GM21423 (cell line): Measurements from ENCODE around the gene SDCBP2.

Source experiments
- ATAC-seq: cut with Tn5 transposase; IDR thresholded peaks from one replicate; pipeline ENCODE4 v1.9.1; 2021; ENCODE audit warnings: mild to moderate bottlenecking, moderate library complexity; ENCODE audit not compliant: unreplicated experiment

The SDCBP2 gene

GRCh38 chr20:1298888-1299511 is 29.9 kb downstream of the SDCBP2 start:
- no peak for ATAC-seq

DNA sequence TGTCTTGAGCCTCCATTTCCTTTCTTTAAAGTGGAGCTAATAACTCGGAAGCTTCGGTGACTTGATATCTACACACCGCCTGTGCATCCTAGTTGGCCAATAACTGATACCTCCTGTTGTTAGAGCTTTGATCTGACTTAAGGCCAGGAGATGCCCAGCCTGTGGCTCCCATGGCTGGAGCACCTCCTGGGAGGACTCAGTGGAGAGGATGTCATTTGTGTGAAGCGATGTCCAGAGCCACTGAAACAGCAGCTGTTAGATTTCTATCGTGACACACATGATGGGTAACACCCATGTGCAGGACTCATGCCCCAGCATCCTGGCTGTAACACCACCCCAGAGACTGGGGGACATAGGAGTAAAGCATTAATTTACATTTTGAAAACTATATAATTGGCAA is 30.8 kb downstream of the SDCBP2 start:
- no peak for ATAC-seq

- no peak for ATAC-seq
These were observed 31.5 kb downstream of the SDCBP2 start for GRCh38 chr20:1297486-1297885.

DNA sequence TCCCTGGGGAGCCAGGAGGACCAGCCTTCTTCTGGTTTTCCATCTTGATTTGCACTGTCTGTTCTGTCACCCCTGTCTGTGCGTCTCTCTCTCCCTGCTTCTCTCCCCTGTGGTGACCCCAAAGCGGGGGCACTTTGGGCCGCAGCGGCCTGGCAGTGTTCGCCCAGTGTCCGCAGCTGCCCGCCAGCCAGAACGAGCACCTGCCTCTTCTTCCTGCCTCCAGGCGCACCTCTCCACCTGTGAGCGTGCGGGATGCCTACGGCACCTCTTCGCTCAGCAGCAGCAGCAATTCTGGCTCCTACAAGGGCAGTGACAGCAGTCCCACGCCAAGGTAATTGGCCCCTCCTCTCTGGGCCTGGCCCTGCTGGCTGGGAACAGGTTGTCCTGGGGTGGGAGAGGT is 32.0 kb downstream of the SDCBP2 start:
- no peak for ATAC-seq

- no peak for ATAC-seq
These were observed 32.8 kb downstream of the SDCBP2 start for GRCh38 chr20:1296117-1296610.

- no peak for ATAC-seq
These were observed 33.5 kb downstream of the SDCBP2 start for GRCh38 chr20:1295276-1295930.

GRCh38 chr20:1294497-1294896 is 34.4 kb downstream of the SDCBP2 start:
- ATAC-seq: no peak

- no peak for ATAC-seq
These were observed 35.1 kb downstream of the SDCBP2 start for GRCh38 chr20:1293641-1294379.

GRCh38 chr20:1292620-1293019 is 36.3 kb downstream of the SDCBP2 start:
- ATAC-seq: no peak

GRCh38 chr20:1291191-1291741 is 37.7 kb downstream of the SDCBP2 start:
- no peak for ATAC-seq

DNA sequence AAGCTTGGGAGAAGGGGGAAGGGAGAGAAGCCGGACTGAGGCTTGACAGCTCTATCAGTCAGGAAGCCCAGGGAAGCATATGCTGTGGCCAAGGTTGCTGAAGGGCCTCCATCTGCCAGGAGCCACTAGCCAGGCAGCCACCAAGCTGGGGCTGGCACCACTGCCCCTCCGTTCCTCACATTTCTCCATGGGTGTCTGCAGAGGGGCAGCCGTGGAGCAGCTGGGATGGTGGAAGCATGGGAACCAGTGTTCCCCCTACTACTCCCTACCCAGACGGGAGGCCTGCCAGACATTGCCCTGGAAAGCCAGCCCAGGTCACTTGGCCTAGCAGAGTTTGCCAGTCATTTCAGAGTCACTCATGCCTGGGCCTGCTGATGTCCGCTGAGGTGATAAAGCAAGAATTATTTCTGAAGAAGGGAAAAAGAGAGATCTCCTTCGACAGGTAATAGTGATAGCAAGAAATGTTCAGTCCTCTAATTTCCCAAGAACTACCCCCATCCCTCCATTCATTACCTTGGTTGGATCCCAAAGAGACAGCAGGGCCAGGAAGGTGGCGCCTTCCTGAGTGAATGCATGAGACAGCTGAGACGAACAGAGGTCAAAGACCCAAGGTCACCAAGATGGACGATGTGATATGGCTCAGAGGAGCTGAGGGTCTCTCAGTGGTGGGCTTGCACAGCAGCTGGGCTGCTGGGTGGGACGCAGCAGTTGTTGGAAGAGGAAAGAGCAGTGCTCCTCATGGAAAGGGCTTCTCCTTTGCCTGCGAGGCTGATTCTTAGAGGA is 41.0 kb downstream of the SDCBP2 start:
- no peak for ATAC-seq

- no peak for ATAC-seq
These were observed 41.6 kb downstream of the SDCBP2 start for GRCh38 chr20:1287306-1287705.

DNA sequence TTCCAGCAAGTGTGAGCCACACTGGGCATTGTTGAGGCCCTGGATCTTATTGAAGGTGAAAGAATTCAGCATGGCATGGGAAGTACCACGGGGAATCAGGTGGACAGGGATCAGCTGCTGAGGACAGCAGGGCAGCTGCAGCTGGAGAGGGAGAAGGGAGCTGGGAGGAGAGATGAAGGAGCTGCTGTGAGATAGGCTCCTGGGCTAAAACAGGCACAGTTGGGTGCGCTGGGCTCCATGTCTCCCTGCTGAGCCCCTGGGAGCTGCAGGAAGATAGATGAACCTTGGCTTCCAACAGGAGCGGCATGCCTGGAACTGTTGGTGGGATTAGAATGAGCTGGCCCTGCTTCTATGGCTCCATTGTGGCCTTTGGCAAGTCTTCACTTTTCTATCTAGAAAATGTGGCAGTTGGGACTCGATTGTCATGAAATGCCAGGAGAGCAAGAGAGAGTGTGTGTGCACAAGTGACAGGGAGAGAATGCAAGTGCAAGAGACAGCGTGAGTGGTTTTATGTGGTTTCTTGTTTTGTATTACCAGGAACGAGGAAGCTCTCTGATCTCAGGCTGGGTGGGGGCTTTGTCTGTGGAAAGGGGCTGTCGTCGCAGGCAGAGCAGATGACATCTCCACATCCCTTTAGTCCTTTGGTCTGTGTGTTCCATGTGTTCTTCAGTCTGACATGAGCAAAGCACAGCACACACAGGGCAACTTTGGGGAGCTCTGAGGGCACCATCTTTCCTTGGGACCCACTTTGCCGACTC is 42.5 kb downstream of the SDCBP2 start:
- ATAC-seq: no peak

- no peak for ATAC-seq
These were observed 45.1 kb downstream of the SDCBP2 start for GRCh38 chr20:1283522-1284510.

DNA sequence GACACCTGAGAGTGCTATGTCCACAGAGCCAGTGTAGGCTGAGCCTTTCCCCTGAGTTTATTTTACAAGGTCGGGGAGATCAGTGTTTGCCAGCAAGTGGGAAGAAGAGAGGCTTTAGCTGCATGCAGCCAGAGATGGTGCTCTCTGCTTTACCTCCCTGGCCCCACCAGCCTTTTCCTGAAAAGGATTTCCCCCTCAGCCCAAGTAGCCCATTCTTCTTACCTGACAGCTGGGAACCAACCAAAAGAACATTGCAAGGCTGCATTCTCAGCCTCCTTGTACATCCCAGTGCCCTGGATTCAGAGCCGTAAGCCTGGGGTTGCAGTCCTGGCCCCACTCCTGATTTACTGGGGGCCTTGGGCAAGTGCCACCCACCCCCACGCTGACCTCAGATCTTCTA is 46.0 kb downstream of the SDCBP2 start:
- ATAC-seq: no peak

GRCh38 chr20:1281279-1282057 is 47.5 kb downstream of the SDCBP2 start:
- ATAC-seq: no peak

DNA sequence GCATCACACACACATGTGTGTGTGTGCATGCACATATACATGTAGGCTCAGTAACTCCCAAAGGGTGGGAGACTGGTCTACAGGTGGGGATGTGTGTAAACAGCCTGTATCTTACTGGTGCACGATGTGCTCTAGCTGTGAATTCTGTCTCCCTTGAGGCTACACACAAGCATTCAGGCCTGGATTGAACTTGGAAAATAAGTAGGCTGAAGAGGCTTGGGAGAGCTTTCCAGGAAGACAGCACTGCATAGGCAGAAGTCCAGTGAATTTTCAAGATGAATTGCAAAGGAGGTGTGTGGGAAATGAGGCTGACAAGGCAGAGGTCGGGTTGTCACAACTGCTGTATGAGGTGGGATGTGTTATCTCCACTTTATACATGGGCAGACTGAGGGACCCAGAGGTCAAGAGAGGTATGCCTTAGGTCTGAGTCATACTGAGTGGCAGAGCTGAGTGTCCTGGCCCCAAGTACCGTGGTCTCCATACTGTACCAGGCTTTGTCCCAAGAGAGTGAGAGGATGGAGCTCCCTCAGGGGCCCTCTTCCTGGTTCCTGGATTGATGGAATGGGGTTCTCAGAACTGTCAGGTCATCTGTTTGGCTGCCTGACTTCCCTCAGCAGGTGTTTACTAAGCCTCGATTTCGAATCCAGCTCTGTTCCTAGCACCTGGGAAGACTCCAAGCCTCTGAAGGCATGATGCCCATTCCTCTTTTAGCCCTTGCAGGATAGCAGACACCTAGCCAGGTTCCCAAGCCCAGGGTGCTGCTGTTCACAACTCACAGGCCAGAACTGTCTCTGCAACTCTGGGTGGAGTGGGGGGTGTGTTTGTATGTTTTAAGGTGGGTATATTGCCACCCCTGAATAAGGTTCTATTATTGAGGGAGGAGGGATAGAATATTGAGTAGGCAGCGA is 48.5 kb downstream of the SDCBP2 start:
- no peak for ATAC-seq
